Ammon's horn (tissue), 1 donor: ENCODE results near the gene FEM1C.

Experiments used
- DNase-seq: peaks from one replicate; pipeline ENCODE4 v3.0.0-alpha.2; 2016; ENCODE audit warnings: low spot score

Gene FEM1C

GRCh38 chr5:115477581-115477980, 67.0 kb downstream of the FEM1C start:
- no peak for DNase-seq

GRCh38 chr5:115475788-115476187, 68.8 kb downstream of the FEM1C start:
- no peak for DNase-seq

- DNase-seq = peak; percentile 59
These were observed 72.1 kb downstream of the FEM1C start for GRCh38 chr5:115472271-115473025.

- peak; percentile 38 for DNase-seq
These were observed 73.1 kb downstream of the FEM1C start for GRCh38 chr5:115471345-115472063.

- DNase-seq = no peak
These were observed 73.7 kb downstream of the FEM1C start for GRCh38 chr5:115470921-115471320.
